H1 (cell line): ENCODE results near the gene ARHGEF40. TPM values are rescaled to one million over a fixed set of nuclear protein-coding genes. Genes with fewer than 3 reads are reported as not detected.

Experiments used
- CEBPB ChIP-seq: IDR thresholded peaks from 2 replicates; pipeline ENCODE4 v1.6.1; 2012; ENCODE audit warnings: low read depth, low read length
- EP300 ChIP-seq, 2 experiments: IDR thresholded peaks; 1 replicate in 1 of 2; 2 replicates in 1 of 2; pipeline ENCODE4 v1.6.1; 2011 to 2012; ENCODE audit warnings: low read depth in 2 of 2, low read length in 2 of 2, mild to moderate bottlenecking in 2 of 2, borderline replicate concordance in 1 of 2, inconsistent platforms in 1 of 2, moderate library complexity in 1 of 2
- RNF2 ChIP-seq: fragments of 200-900, 300-1000 bp; sonication (generic); IDR thresholded peaks from 2 replicates; pipeline ENCODE4 v1.7.1; 2016; ENCODE audit warnings: borderline replicate concordance, low read depth, mild to moderate bottlenecking, antibody characterized with exemption, low read length; ENCODE audit not compliant: poor library complexity, severe bottlenecking; ENCODE audit errors: missing control alignments
- RXRA ChIP-seq: IDR thresholded peaks from 2 replicates; pipeline ENCODE4 v1.6.1; 2011; ENCODE audit warnings: low read depth, mild to moderate bottlenecking, low read length, moderate library complexity; ENCODE audit not compliant: insufficient read depth
- polyA plus RNA-seq, 7 experiments: library from polyadenylated mRNA; depleted of rRNA in 3 of 7; stranded (reverse) in 5 of 7; unstranded in 2 of 7; fragments of >200 nt in 5 of 7; fragments of 200-250 nt in 2 of 7; gene quantifications; 1 replicate in 5 of 7; 2 replicates in 1 of 7; 4 replicates in 1 of 7; pipeline versions ENCODE4 v1.2.1 to v1.2.3, GENCODE V29; 2011 to 2013; ENCODE audit warnings: missing spikeins in 2 of 7, mixed read lengths in 2 of 7
- total RNA-seq: library from RNA; stranded (reverse); fragmentation: NEBNext Ultra II Directional; extraction: Animal tissue kit (Norgen Biotek cat#: 25700); gene quantifications from 2 replicates; pipeline ENCODE4 v1.2.1, GENCODE V29; 2021

ARHGEF40 gene
- total and polyA plus RNA-seq, 2 of the 8 experiments (the other 6 are each of a cell fraction or from before 2014, with no cell fraction given), result 53.1 to 101 TPM

DNA sequence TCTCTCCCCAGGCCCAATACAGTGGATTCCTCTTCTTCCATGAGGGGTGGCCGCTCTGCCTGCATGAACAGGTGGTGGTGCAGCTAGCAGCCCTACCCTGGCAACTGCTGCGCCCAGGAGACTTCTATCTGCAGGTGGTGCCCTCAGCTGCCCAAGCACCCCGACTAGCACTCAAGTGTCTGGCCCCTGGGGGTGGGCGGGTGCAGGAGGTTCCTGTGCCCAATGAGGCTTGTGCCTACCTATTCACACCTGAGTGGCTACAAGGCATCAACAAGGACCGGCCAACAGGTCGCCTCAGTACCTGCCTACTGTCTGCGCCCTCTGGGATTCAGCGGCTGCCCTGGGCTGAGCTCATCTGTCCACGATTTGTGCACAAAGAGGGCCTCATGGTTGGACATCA, 3.8 kb downstream of the ARHGEF40 start (continued):
- TF ChIP-seq EP300 (IDR thresholded peaks at IDR 0.05; ENCODE audit: borderline replicate concordance in 1 of 2, low read depth in 2 of 2, low read length in 2 of 2), result no peak
- no peak for TF ChIP-seq CEBPB
- no peak for TF ChIP-seq RNF2
- TF ChIP-seq RXRA, result no peak
- TF ChIP-seq, all 59 proteins: peak for 0
